ENCODE measurements around the gene PRR30. TPM values are rescaled to one million over a fixed set of nuclear protein-coding genes. Genes with fewer than 3 reads are reported as not detected.

PRR30 gene
- total RNA-seq, 1 experiment from 2014 or later, result not detected

DNA sequence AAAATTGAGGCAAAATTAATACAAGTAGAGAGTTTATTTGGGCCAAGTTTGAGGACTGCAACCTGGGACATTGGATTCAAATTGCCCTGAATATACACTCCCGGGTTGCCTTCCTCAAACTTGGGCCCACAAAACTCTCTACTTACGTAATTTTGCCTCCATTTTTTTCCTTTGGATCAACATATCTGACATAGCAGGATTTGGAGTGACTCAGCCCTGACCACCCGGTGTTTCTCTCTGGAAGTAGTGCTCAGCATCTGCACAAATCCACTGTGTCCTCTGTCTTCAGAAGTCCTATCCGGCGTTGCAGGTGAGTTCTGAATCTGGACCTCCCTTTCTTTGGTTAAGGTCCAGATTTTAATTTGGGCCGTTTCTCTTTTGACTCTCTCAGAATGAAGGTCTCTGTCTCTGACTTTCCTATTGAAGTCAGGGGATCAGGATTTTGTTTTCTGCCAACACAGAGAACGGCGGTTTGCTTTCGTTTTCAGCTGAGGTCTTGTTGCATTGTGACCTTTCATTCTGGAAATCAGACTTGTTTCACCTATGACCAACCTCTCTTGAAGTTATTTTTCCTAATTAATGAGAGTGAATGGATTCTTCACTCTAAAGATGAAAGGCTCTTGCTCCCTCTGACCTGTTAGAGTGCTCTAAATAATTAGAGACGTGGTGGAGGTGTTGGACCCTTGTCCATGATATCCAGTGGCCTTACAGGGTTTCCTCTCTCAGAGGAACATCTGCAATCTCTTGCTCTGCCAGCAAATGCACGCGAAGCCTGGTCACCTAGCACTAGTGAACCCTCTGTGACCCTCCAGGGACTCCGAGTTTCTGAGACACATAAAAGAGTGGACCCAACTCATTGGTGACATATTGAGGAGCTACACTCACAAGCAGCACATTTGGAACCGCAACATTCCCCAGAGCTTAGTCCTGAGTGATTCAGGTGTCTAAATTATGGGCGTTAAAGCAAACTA is 23.2 kb upstream of the PRR30 start:
- H3K4me2 ChIP-seq (ENCODE audit: low read length), result no peak overlapping the region
- no peaks in the 10 kb centered on the region for H3K9me3 ChIP-seq (ENCODE audit: control insufficient read depth in 1 of 2, insufficient read depth in 1 of 2, low read depth in 1 of 2, low read length in 2 of 2)
- no TSS peak for BruUV-seq (replicated peaks)
- CTCF ChIA-PET, result interaction anchor here (1.7 kb wide), 1 partner anchor 7 kb away, joined by 5 read pairs; no protein-coding TSS in a partner anchor
- H3K9ac ChIP-seq (ENCODE audit: low read length), result no peak overlapping the region
- no peak for TF ChIP-seq FOSL1 (IDR thresholded peaks at IDR 0.05; ENCODE audit: low read depth)
- TF ChIP-seq ELF1 (IDR thresholded peaks at IDR 0.05; ENCODE audit: borderline replicate concordance, low read depth), result no peak
- no peak for TF ChIP-seq EZH2phosphoT487 (IDR thresholded peaks at IDR 0.05; ENCODE audit: borderline replicate concordance)
- no peak for TF ChIP-seq RAD21 (IDR thresholded peaks at IDR 0.05; ENCODE audit: low read depth)
- no peak for TF ChIP-seq EGR1 (IDR thresholded peaks at IDR 0.05; ENCODE audit: low read depth)
- TF ChIP-seq EZH2 (IDR thresholded peaks at IDR 0.05), result no peak
- no peak for TF ChIP-seq SP1 (IDR thresholded peaks at IDR 0.05; ENCODE audit: low read depth)
- TF ChIP-seq POLR2A (IDR thresholded peaks at IDR 0.05; ENCODE audit: borderline replicate concordance, extremely low read depth, insufficient read depth, insufficient read length), result no peak
- TF ChIP-seq ZNF274 (IDR thresholded peaks at IDR 0.05; ENCODE audit: low read depth, low read length), result no peak
- no peak for TF ChIP-seq CTCF (IDR thresholded peaks at IDR 0.05 in 2 of 3, conservative IDR thresholded peaks at IDR 0.05 in 1 of 3; ENCODE audit: borderline replicate concordance in 1 of 3, insufficient read depth in 1 of 3, low read depth in 2 of 3, low read length in 2 of 3)
- TF ChIP-seq JUND (IDR thresholded peaks at IDR 0.05), result no peak
- no peak for TF ChIP-seq SIN3A (IDR thresholded peaks at IDR 0.05; ENCODE audit: low read depth)
- no peak for TF ChIP-seq SRF (IDR thresholded peaks at IDR 0.05; ENCODE audit: low read depth)
- H2AFZ ChIP-seq (ENCODE audit: low read depth, low read length, poor library complexity, severe bottlenecking), result no peak overlapping the region
- H3K27ac ChIP-seq (ENCODE audit: low read depth, low read length), result no peak overlapping the region
- no peak for ATAC-seq
- no peaks in the 10 kb centered on the region for H3K36me3 ChIP-seq (ENCODE audit: control insufficient read depth in 1 of 2, insufficient read depth in 2 of 2, low read length in 2 of 2)
- no peaks in the 10 kb centered on the region for H3K9me2 ChIP-seq (ENCODE audit: insufficient read depth)
- H3K4me1 ChIP-seq (ENCODE audit: control insufficient read depth in 1 of 2, insufficient read depth in 2 of 2, low read length in 2 of 2), result 0 out of 4 replicates have a peak, but pooled peaks cover 0 to 3% of the 10 kb centered on the region in 2 experiments
- no peaks in the 10 kb centered on the region for H3K27me3 ChIP-seq (ENCODE audit: insufficient read depth, low read length)
- no peaks in the 10 kb centered on the region for H3K79me2 ChIP-seq (ENCODE audit: insufficient read depth, low read length)
- H3K4me3 ChIP-seq (replicated peaks in 1 of 2; ENCODE audit: low read depth in 1 of 2, low read length in 2 of 2), result no peak overlapping the region
- DNase-seq (ENCODE audit: low read depth, low spot score), result no peak
- POLR2A ChIA-PET, result no interaction called here
- no peaks in the 10 kb centered on the region for H4K20me1 ChIP-seq (ENCODE audit: insufficient read depth)
- intact Hi-C loops (cut with micrococcal nuclease), result no loop called here
- RAD21 ChIA-PET (ENCODE audit: low non-redundant PET in 1 of 2, low total read pairs in 2 of 2, uncharacterized antibody in 2 of 2, unreplicated experiment in 2 of 2), result no interaction called here

Data from HCT116 (cell line).